H1 (cell line): ENCODE measurements around the gene ZNF227. TPM values are rescaled to one million over a fixed set of nuclear protein-coding genes. Genes with fewer than 3 reads are reported as not detected.
"Not testable (repeated sequence)": the region's sequence is repeated elsewhere in the genome, so short reads cannot be mapped to it uniquely, and the experiment has no call there.

Experiments used
- CTCF ChIA-PET: fragments of 300-600 bp; sonication (Branson Sonifier 250); formaldehyde crosslinking; loops from one replicate; lab custom pipeline; 2021; ENCODE audit not compliant: partially characterized antibody; lab: Charles Lee
- POLR2A ChIA-PET: fragments of 300-600 bp; sonication (Branson Sonifier 250); formaldehyde crosslinking; loops from one replicate; lab custom pipeline; 2021; ENCODE audit warnings: inconsistent platforms; ENCODE audit not compliant: partially characterized antibody; lab: Charles Lee
- DNase-seq, 2 experiments: peaks; one replicate each; pipeline versions ENCODE4 v3.0.0 to v3.0.0-alpha.2; 2010 to 2022; ENCODE audit warnings: low spot score in 2 of 2, low read depth in 1 of 2, mixed read lengths in 1 of 2
- FAIRE-seq: peaks from 2 replicates; lab custom pipeline; 2011; peaks lifted over from hg19 to GRCh38; lab: Jason Lieb, UNC
- H2AFZ ChIP-seq: 2 replicates; pipeline ENCODE4 v1.8.1; 2012; ENCODE audit warnings: low read length, inconsistent platforms
- H2AK5ac ChIP-seq: 2 replicates; pipeline ENCODE4 v1.6.1; 2013; ENCODE audit warnings: low read depth, low read length
- H2BK120ac ChIP-seq: replicated peaks from 2 replicates; pipeline ENCODE3; 2013; ENCODE audit warnings: low read depth, low read length, inconsistent platforms
- H2BK12ac ChIP-seq: 2 replicates; pipeline ENCODE4 v1.6.1; 2013; ENCODE audit warnings: low read depth, low read length
- H2BK15ac ChIP-seq: 2 replicates; pipeline ENCODE4 v1.6.1; 2013; ENCODE audit warnings: low read length
- H2BK20ac ChIP-seq: 2 replicates; pipeline ENCODE4 v1.6.1; 2013; ENCODE audit warnings: low read length
- H2BK5ac ChIP-seq: 2 replicates; pipeline ENCODE4 v1.6.1; 2013; ENCODE audit warnings: low read depth, low read length
- H3K14ac ChIP-seq: 2 replicates; pipeline ENCODE4 v1.6.1; 2013; ENCODE audit warnings: inconsistent platforms; ENCODE audit not compliant: insufficient read length
- H3K18ac ChIP-seq: 2 replicates; pipeline ENCODE4 v1.6.1; 2013; ENCODE audit warnings: low read length; ENCODE audit errors: extremely low read depth
- H3K23ac ChIP-seq: 2 replicates; pipeline ENCODE4 v1.6.1; 2013; ENCODE audit warnings: inconsistent platforms; ENCODE audit not compliant: insufficient read length
- H3K23me2 ChIP-seq: 2 replicates; pipeline ENCODE4 v1.6.1; 2013; ENCODE audit warnings: low read depth, low read length
- H3K27ac ChIP-seq: 2 replicates; pipeline ENCODE4 v1.6.1; 2011; ENCODE audit warnings: low read depth, low read length, inconsistent platforms
- H3K27me3 ChIP-seq, 4 experiments: replicated peaks in 1 of 4; 1 replicate in 1 of 4; 2 replicates in 3 of 4; pipeline versions ENCODE4 v1.6.1 to v1.8.1; 2011 to 2013; ENCODE audit warnings: low read length in 3 of 4, mild to moderate bottlenecking in 3 of 4, inconsistent platforms in 2 of 4, mixed read lengths in 2 of 4, moderate library complexity in 1 of 4; ENCODE audit not compliant: control insufficient read depth in 3 of 4, insufficient read depth in 3 of 4; ENCODE audit errors: extremely low read depth in 1 of 4
- H3K36me3 ChIP-seq, 4 experiments: 2 replicates each; pipeline versions ENCODE4 v1.6.1 to v1.8.1; 2011 to 2013; ENCODE audit warnings: mild to moderate bottlenecking in 4 of 4, low read length in 3 of 4, moderate library complexity in 2 of 4, control low read depth in 1 of 4, inconsistent platforms in 1 of 4; ENCODE audit not compliant: insufficient read depth in 4 of 4, control insufficient read depth in 2 of 4
- H3K4ac ChIP-seq: replicated peaks from 2 replicates; pipeline ENCODE3; 2013; ENCODE audit warnings: low read length, low read depth, mixed read lengths, inconsistent platforms; ENCODE audit not compliant: insufficient read length
- H3K4me1 ChIP-seq, 4 experiments: replicated peaks in 1 of 4; 1 replicate in 1 of 4; 2 replicates in 3 of 4; pipeline versions ENCODE4 v1.6.1 to v1.8.1; 2011 to 2013; ENCODE audit warnings: low read length in 3 of 4, inconsistent platforms in 2 of 4, mixed read lengths in 1 of 4; ENCODE audit not compliant: insufficient read depth in 4 of 4, control insufficient read depth in 3 of 4
- H3K4me2 ChIP-seq, 2 experiments: 2 replicates each; pipeline versions ENCODE4 v1.6.1 to v1.8.1; 2011 to 2013; ENCODE audit warnings: low read depth in 2 of 2, low read length in 2 of 2, control low read depth in 1 of 2, inconsistent platforms in 1 of 2, mild to moderate bottlenecking in 1 of 2; ENCODE audit not compliant: insufficient read depth in 1 of 2
- H3K4me3 ChIP-seq, 4 experiments: fragments of 200-600, 300-600 bp in 1 of 4; sonication (generic), shearing (Covaris generic), sonication (Bioruptor Twin) in 1 of 4; 2 replicates each; pipeline versions ENCODE4 v1.5.1 to v1.8.1; 2011 to 2016; ENCODE audit warnings: low read length in 4 of 4, low read depth in 3 of 4, control low read depth in 2 of 4, inconsistent platforms in 2 of 4, mild to moderate bottlenecking in 2 of 4, mixed read lengths in 1 of 4, moderate library complexity in 1 of 4; ENCODE audit not compliant: insufficient read depth in 2 of 4; ENCODE audit errors: extremely low read depth in 1 of 4
- H3K56ac ChIP-seq: replicated peaks from 2 replicates; pipeline ENCODE3; 2013; ENCODE audit warnings: low read depth, mild to moderate bottlenecking, mixed read lengths, low read length, inconsistent platforms; ENCODE audit not compliant: insufficient read length
- H3K79me1 ChIP-seq: 2 replicates; pipeline ENCODE4 v1.6.1; 2013; ENCODE audit warnings: low read depth, low read length, control low read depth
- H3K79me2 ChIP-seq, 2 experiments: 2 replicates each; pipeline versions ENCODE4 v1.6.1 to v1.8.1; 2012 to 2013; ENCODE audit warnings: low read length in 2 of 2, mild to moderate bottlenecking in 2 of 2, inconsistent platforms in 1 of 2; ENCODE audit not compliant: insufficient read depth in 2 of 2, control insufficient read depth in 1 of 2
- H3K9ac ChIP-seq, 4 experiments: replicated peaks in 1 of 4; 1 replicate in 1 of 4; 2 replicates in 3 of 4; pipeline versions ENCODE4 v1.6.1 to v1.8.1; 2011 to 2013; ENCODE audit warnings: low read depth in 3 of 4, low read length in 3 of 4, control low read depth in 2 of 4, mild to moderate bottlenecking in 2 of 4, moderate library complexity in 2 of 4, inconsistent platforms in 1 of 4; ENCODE audit errors: extremely low read depth in 1 of 4
- H3K9me3 ChIP-seq, 2 experiments: 2 replicates each; pipeline versions ENCODE4 v1.6.1 to v1.8.1; 2012 to 2013; ENCODE audit warnings: mild to moderate bottlenecking in 2 of 2, moderate library complexity in 2 of 2, control low read depth in 1 of 2, inconsistent platforms in 1 of 2, low read depth in 1 of 2, low read length in 1 of 2, mixed read lengths in 1 of 2; ENCODE audit not compliant: insufficient read depth in 2 of 2
- H4K20me1 ChIP-seq, 2 experiments: replicated peaks in 1 of 2; 2 replicates each; pipeline versions ENCODE3 to v1.8.1; 2011 to 2013; ENCODE audit warnings: inconsistent platforms in 2 of 2, low read length in 2 of 2, mild to moderate bottlenecking in 1 of 2; ENCODE audit not compliant: insufficient read depth in 2 of 2, control insufficient read depth in 1 of 2
- H4K5ac ChIP-seq: 2 replicates; pipeline ENCODE4 v1.6.1; 2013; ENCODE audit warnings: low read length, low read depth, mixed read lengths, inconsistent platforms; ENCODE audit not compliant: insufficient read length
- H4K8ac ChIP-seq: 2 replicates; pipeline ENCODE4 v1.8.0; 2013; ENCODE audit warnings: mild to moderate bottlenecking, moderate library complexity, low read length, inconsistent platforms; ENCODE audit not compliant: insufficient read depth; ENCODE audit errors: extremely low read depth
- H4K91ac ChIP-seq: replicated peaks from 2 replicates; pipeline ENCODE3; 2013; ENCODE audit warnings: low read length, mixed read lengths, inconsistent platforms; ENCODE audit not compliant: insufficient read length
- WGBS, 2 experiments: shearing (Covaris generic) in 1 of 2; methylation state at CpG; one replicate each; pipeline versions ENCODE4 v1.1.6 to v1.1.7; 2013 to 2015; ENCODE audit warnings: low lambda C conversion rate in 2 of 2, mixed read lengths in 2 of 2, inconsistent platforms in 1 of 2, low coverage in 1 of 2, missing lambda C conversion rate in 1 of 2; ENCODE audit not compliant: insufficient replicate concordance in 2 of 2, insufficient coverage in 1 of 2, insufficient read length in 1 of 2; ENCODE audit errors: extremely low coverage in 1 of 2, missing lambda C conversion rate in 1 of 2; 5-methylcytosine and 5-hydroxymethylcytosine counted together
- polyA plus RNA-seq, 7 experiments: library from polyadenylated mRNA; depleted of rRNA in 3 of 7; stranded (reverse) in 5 of 7; unstranded in 2 of 7; fragments of >200 nt in 5 of 7; fragments of 200-250 nt in 2 of 7; gene quantifications; 1 replicate in 5 of 7; 2 replicates in 1 of 7; 4 replicates in 1 of 7; pipeline versions ENCODE4 v1.2.1 to v1.2.3, GENCODE V29; 2011 to 2013; ENCODE audit warnings: missing spikeins in 2 of 7, mixed read lengths in 2 of 7
- total RNA-seq: library from RNA; stranded (reverse); fragmentation: NEBNext Ultra II Directional; extraction: Animal tissue kit (Norgen Biotek cat#: 25700); gene quantifications from 2 replicates; pipeline ENCODE4 v1.2.1, GENCODE V29; 2021

Gene ZNF227
- total and polyA plus RNA-seq, 2 of the 8 experiments (the other 6 are each of a cell fraction or from before 2014, with no cell fraction given) = 4.9 to 23.9 TPM

GRCh38 chr19:44203877-44204276 is 8.5 kb upstream of the ZNF227 start:
- H3K79me1 ChIP-seq, H3K18ac ChIP-seq, H3K9ac ChIP-seq, H3K27me3 ChIP-seq, H3K36me3 ChIP-seq, H3K4me3 ChIP-seq, H3K79me2 ChIP-seq, H3K4ac ChIP-seq, H3K14ac ChIP-seq, H2BK5ac ChIP-seq, H3K23me2 ChIP-seq, FAIRE-seq, H2BK12ac ChIP-seq, POLR2A ChIA-PET, H2BK15ac ChIP-seq, H2AK5ac ChIP-seq, H4K20me1 ChIP-seq, H4K8ac ChIP-seq, H2BK120ac ChIP-seq, H3K4me1 ChIP-seq, CTCF ChIA-PET, H2AFZ ChIP-seq, H4K91ac ChIP-seq, H3K27ac ChIP-seq, H4K5ac ChIP-seq, H3K56ac ChIP-seq, DNase-seq, H2BK20ac ChIP-seq, H3K23ac ChIP-seq, H3K4me2 ChIP-seq: not testable (repeated sequence)
- WGBS, 2 experiments = 95% methylated on average over 8 of the region's 31 CpGs; no CpG with 5 or more reads in 1 of the 2 experiments
- H3K9me3 ChIP-seq = peaks cover 20% of the 10 kb centered on the region in 2 experiments
